Vagina (tissue), 2 donors: ENCODE data around the gene STIM2. TPM values are rescaled to one million over a fixed set of nuclear protein-coding genes. Genes with fewer than 3 reads are reported as not detected.
"Not testable (repeated sequence)": the region's sequence is repeated elsewhere in the genome, so short reads cannot be mapped to it uniquely, and the experiment has no call there.

Experiments used
- DNase-seq, 2 donors: peaks; one replicate each; pipeline ENCODE4 v3.0.0-alpha.2; 2017; ENCODE audit errors: extremely low spot score in 2 of 2
- H3K27ac ChIP-seq: fragments of 200-600 bp; sonication (generic); one replicate; pipeline ENCODE4 v1.5.1; 2019
- H3K27me3 ChIP-seq: fragments of 200-600 bp; sonication (generic); one replicate; pipeline ENCODE4 v1.5.1; 2019
- H3K36me3 ChIP-seq, 2 donors: fragments of 200-600 bp; sonication (generic); one replicate each; pipeline ENCODE4 v1.5.1; 2017 to 2019
- H3K4me1 ChIP-seq: fragments of 200-600 bp; sonication (generic); one replicate; pipeline ENCODE4 v1.5.1; 2019
- H3K4me3 ChIP-seq, 2 donors: fragments of 200-600 bp; sonication (generic); 1 replicate in 1 of 2; 2 replicates in 1 of 2; pipeline ENCODE4 v1.5.1; 2016 to 2019
- H3K9me3 ChIP-seq: fragments of 200-600 bp; sonication (generic); one replicate; pipeline ENCODE4 v1.5.1; 2019
- CTCF ChIP-seq, 3 experiments: fragments of 450-650 bp in 2 of 3; fragments of 200-600 bp in 1 of 3; sonication (generic) in 1 of 3; IDR thresholded peaks; one replicate each; pipeline ENCODE4 v1.5.1; 2017 to 2019; ENCODE audit warnings: antibody characterized with exemption in 3 of 3, mild to moderate bottlenecking in 2 of 3, moderate library complexity in 2 of 3
- POLR2A ChIP-seq, 2 donors: fragments of 450-650 bp; IDR thresholded peaks; one replicate each; pipeline ENCODE4 v1.6.1; 2017; ENCODE audit warnings: antibody characterized with exemption in 2 of 2, mild to moderate bottlenecking in 2 of 2, moderate library complexity in 2 of 2
- POLR2AphosphoS5 ChIP-seq, 2 donors: sonication (generic); formaldehyde crosslinking; IDR thresholded peaks; one replicate each; pipeline ENCODE4 v1.9.0; 2017; ENCODE audit warnings: antibody characterized with exemption in 2 of 2, mild to moderate bottlenecking in 2 of 2, low read depth in 1 of 2; ENCODE audit not compliant: insufficient read depth in 1 of 2
- intact Hi-C: fragments of 100-400 bp; cut with DNase I; formaldehyde crosslinking; loops from one replicate; pipeline ENCODE4 v1.15.1; 2023
- total RNA-seq: library from RNA; depleted of rRNA; stranded (reverse); fragments of >200 nt; gene quantifications from one replicate; pipeline ENCODE4 v1.2.3, GENCODE V29; 2016

STIM2 gene
- total RNA-seq, 1 donor from 2014 or later = 39.5 TPM

GRCh38 chr4:26959654-26960047, 99.0 kb downstream of the STIM2 start:
- intact Hi-C loops = no loop called here
- TF ChIP-seq CTCF (IDR thresholded peaks at IDR 0.05) = no peak
- TF ChIP-seq POLR2A (IDR thresholded peaks at IDR 0.05) = no peak
- TF ChIP-seq POLR2AphosphoS5 (IDR thresholded peaks at IDR 0.05; ENCODE audit: insufficient read depth in 1 of 2, low read depth in 1 of 2) = no peak
- Histone ChIP-seq H3K27me3 (no peaks in the 10 kb centered on the region), H3K27ac (no peak overlapping the region), H3K4me1 (peaks cover 9% of the 10 kb centered on the region), H3K4me3 (no peak overlapping the region), H3K36me3 (no peaks in the 10 kb centered on the region), H3K9me3 (no peaks in the 10 kb centered on the region)
- DNase-seq = no peak

GRCh38 chr4:26962720-26963119, 102.1 kb downstream of the STIM2 start:
- Histone ChIP-seq H3K27ac (no peak overlapping the region), H3K27me3 (no peaks in the 10 kb centered on the region), H3K9me3 (no peaks in the 10 kb centered on the region), H3K4me3 (no peak overlapping the region), H3K4me1 (peaks cover 12% of the 10 kb centered on the region), H3K36me3 (no peaks in the 10 kb centered on the region)
- TF ChIP-seq POLR2AphosphoS5 (IDR thresholded peaks at IDR 0.05; ENCODE audit: insufficient read depth in 1 of 2, low read depth in 1 of 2) = no peak
- TF ChIP-seq CTCF (IDR thresholded peaks at IDR 0.05) = no peak
- TF ChIP-seq POLR2A (IDR thresholded peaks at IDR 0.05) = no peak
- DNase-seq = no peak
- intact Hi-C loops = no loop called here

GRCh38 chr4:26964512-26964911, 103.9 kb downstream of the STIM2 start:
- no peak overlapping the region for H3K27ac ChIP-seq
- intact Hi-C loops = no loop called here
- H3K27me3 ChIP-seq = no peaks in the 10 kb centered on the region

GRCh38 chr4:26964994-26965393, 104.4 kb downstream of the STIM2 start:
- no peak for TF ChIP-seq CTCF (IDR thresholded peaks at IDR 0.05)
- TF ChIP-seq POLR2AphosphoS5 (IDR thresholded peaks at IDR 0.05; ENCODE audit: insufficient read depth in 1 of 2, low read depth in 1 of 2) = no peak
- no peak for TF ChIP-seq POLR2A (IDR thresholded peaks at IDR 0.05)
- DNase-seq = no peak
- Histone ChIP-seq H3K36me3 (no peaks in the 10 kb centered on the region), H3K9me3 (no peaks in the 10 kb centered on the region), H3K4me3 (no peak overlapping the region), H3K27me3 (no peaks in the 10 kb centered on the region), H3K27ac (no peak overlapping the region), H3K4me1 (peaks cover 12% of the 10 kb centered on the region)
- intact Hi-C loops = no loop called here

More at GRCh38 chr4:26964512-26964911, 103.9 kb downstream of the STIM2 start:
- H3K4me3 ChIP-seq = no peak overlapping the region
- peaks cover 12% of the 10 kb centered on the region for H3K4me1 ChIP-seq
- H3K9me3 ChIP-seq = no peaks in the 10 kb centered on the region
- DNase-seq = no peak
- no peaks in the 10 kb centered on the region for H3K36me3 ChIP-seq
- TF ChIP-seq POLR2A (IDR thresholded peaks at IDR 0.05) (no peak), CTCF (IDR thresholded peaks at IDR 0.05) (no peak), POLR2AphosphoS5 (IDR thresholded peaks at IDR 0.05; ENCODE audit: insufficient read depth in 1 of 2, low read depth in 1 of 2) (no peak)

GRCh38 chr4:26975464-26976181, 115.0 kb downstream of the STIM2 start:
- H3K9me3 ChIP-seq, H3K27me3 ChIP-seq, DNase-seq, H3K4me1 ChIP-seq, intact Hi-C loops, H3K27ac ChIP-seq, H3K4me3 ChIP-seq, H3K36me3 ChIP-seq: not testable (repeated sequence)
